H1 (cell line): ENCODE measurements around the gene FUT6. TPM values are rescaled to one million over a fixed set of nuclear protein-coding genes. Genes with fewer than 3 reads are reported as not detected.

Experiments used
- CTCF ChIA-PET: fragments of 300-600 bp; sonication (Branson Sonifier 250); formaldehyde crosslinking; loops from one replicate; lab custom pipeline; 2021; ENCODE audit not compliant: partially characterized antibody; lab: Charles Lee
- POLR2A ChIA-PET: fragments of 300-600 bp; sonication (Branson Sonifier 250); formaldehyde crosslinking; loops from one replicate; lab custom pipeline; 2021; ENCODE audit warnings: inconsistent platforms; ENCODE audit not compliant: partially characterized antibody; lab: Charles Lee
- DNase-seq, 2 experiments: peaks; one replicate each; pipeline versions ENCODE4 v3.0.0 to v3.0.0-alpha.2; 2010 to 2022; ENCODE audit warnings: low spot score in 2 of 2, low read depth in 1 of 2, mixed read lengths in 1 of 2
- FAIRE-seq: peaks from 2 replicates; lab custom pipeline; 2011; peaks lifted over from hg19 to GRCh38; lab: Jason Lieb, UNC
- H2AFZ ChIP-seq: 2 replicates; pipeline ENCODE4 v1.8.1; 2012; ENCODE audit warnings: low read length, inconsistent platforms
- H2AK5ac ChIP-seq: 2 replicates; pipeline ENCODE4 v1.6.1; 2013; ENCODE audit warnings: low read depth, low read length
- H2BK120ac ChIP-seq: replicated peaks from 2 replicates; pipeline ENCODE3; 2013; ENCODE audit warnings: low read depth, low read length, inconsistent platforms
- H2BK12ac ChIP-seq: 2 replicates; pipeline ENCODE4 v1.6.1; 2013; ENCODE audit warnings: low read depth, low read length
- H2BK15ac ChIP-seq: 2 replicates; pipeline ENCODE4 v1.6.1; 2013; ENCODE audit warnings: low read length
- H2BK20ac ChIP-seq: 2 replicates; pipeline ENCODE4 v1.6.1; 2013; ENCODE audit warnings: low read length
- H2BK5ac ChIP-seq: 2 replicates; pipeline ENCODE4 v1.6.1; 2013; ENCODE audit warnings: low read depth, low read length
- H3K14ac ChIP-seq: 2 replicates; pipeline ENCODE4 v1.6.1; 2013; ENCODE audit warnings: inconsistent platforms; ENCODE audit not compliant: insufficient read length
- H3K18ac ChIP-seq: 2 replicates; pipeline ENCODE4 v1.6.1; 2013; ENCODE audit warnings: low read length; ENCODE audit errors: extremely low read depth
- H3K23ac ChIP-seq: 2 replicates; pipeline ENCODE4 v1.6.1; 2013; ENCODE audit warnings: inconsistent platforms; ENCODE audit not compliant: insufficient read length
- H3K23me2 ChIP-seq: 2 replicates; pipeline ENCODE4 v1.6.1; 2013; ENCODE audit warnings: low read depth, low read length
- H3K27ac ChIP-seq: 2 replicates; pipeline ENCODE4 v1.6.1; 2011; ENCODE audit warnings: low read depth, low read length, inconsistent platforms
- H3K27me3 ChIP-seq, 4 experiments: replicated peaks in 1 of 4; 1 replicate in 1 of 4; 2 replicates in 3 of 4; pipeline versions ENCODE4 v1.6.1 to v1.8.1; 2011 to 2013; ENCODE audit warnings: low read length in 3 of 4, mild to moderate bottlenecking in 3 of 4, inconsistent platforms in 2 of 4, mixed read lengths in 2 of 4, moderate library complexity in 1 of 4; ENCODE audit not compliant: control insufficient read depth in 3 of 4, insufficient read depth in 3 of 4; ENCODE audit errors: extremely low read depth in 1 of 4
- H3K36me3 ChIP-seq, 4 experiments: 2 replicates each; pipeline versions ENCODE4 v1.6.1 to v1.8.1; 2011 to 2013; ENCODE audit warnings: mild to moderate bottlenecking in 4 of 4, low read length in 3 of 4, moderate library complexity in 2 of 4, control low read depth in 1 of 4, inconsistent platforms in 1 of 4; ENCODE audit not compliant: insufficient read depth in 4 of 4, control insufficient read depth in 2 of 4
- H3K4ac ChIP-seq: replicated peaks from 2 replicates; pipeline ENCODE3; 2013; ENCODE audit warnings: low read length, low read depth, mixed read lengths, inconsistent platforms; ENCODE audit not compliant: insufficient read length
- H3K4me1 ChIP-seq, 4 experiments: replicated peaks in 1 of 4; 1 replicate in 1 of 4; 2 replicates in 3 of 4; pipeline versions ENCODE4 v1.6.1 to v1.8.1; 2011 to 2013; ENCODE audit warnings: low read length in 3 of 4, inconsistent platforms in 2 of 4, mixed read lengths in 1 of 4; ENCODE audit not compliant: insufficient read depth in 4 of 4, control insufficient read depth in 3 of 4
- H3K4me2 ChIP-seq, 2 experiments: 2 replicates each; pipeline versions ENCODE4 v1.6.1 to v1.8.1; 2011 to 2013; ENCODE audit warnings: low read depth in 2 of 2, low read length in 2 of 2, control low read depth in 1 of 2, inconsistent platforms in 1 of 2, mild to moderate bottlenecking in 1 of 2; ENCODE audit not compliant: insufficient read depth in 1 of 2
- H3K4me3 ChIP-seq, 4 experiments: fragments of 200-600, 300-600 bp in 1 of 4; sonication (generic), shearing (Covaris generic), sonication (Bioruptor Twin) in 1 of 4; 2 replicates each; pipeline versions ENCODE4 v1.5.1 to v1.8.1; 2011 to 2016; ENCODE audit warnings: low read length in 4 of 4, low read depth in 3 of 4, control low read depth in 2 of 4, inconsistent platforms in 2 of 4, mild to moderate bottlenecking in 2 of 4, mixed read lengths in 1 of 4, moderate library complexity in 1 of 4; ENCODE audit not compliant: insufficient read depth in 2 of 4; ENCODE audit errors: extremely low read depth in 1 of 4
- H3K56ac ChIP-seq: replicated peaks from 2 replicates; pipeline ENCODE3; 2013; ENCODE audit warnings: low read depth, mild to moderate bottlenecking, mixed read lengths, low read length, inconsistent platforms; ENCODE audit not compliant: insufficient read length
- H3K79me1 ChIP-seq: 2 replicates; pipeline ENCODE4 v1.6.1; 2013; ENCODE audit warnings: low read depth, low read length, control low read depth
- H3K79me2 ChIP-seq, 2 experiments: 2 replicates each; pipeline versions ENCODE4 v1.6.1 to v1.8.1; 2012 to 2013; ENCODE audit warnings: low read length in 2 of 2, mild to moderate bottlenecking in 2 of 2, inconsistent platforms in 1 of 2; ENCODE audit not compliant: insufficient read depth in 2 of 2, control insufficient read depth in 1 of 2
- H3K9ac ChIP-seq, 4 experiments: replicated peaks in 1 of 4; 1 replicate in 1 of 4; 2 replicates in 3 of 4; pipeline versions ENCODE4 v1.6.1 to v1.8.1; 2011 to 2013; ENCODE audit warnings: low read depth in 3 of 4, low read length in 3 of 4, control low read depth in 2 of 4, mild to moderate bottlenecking in 2 of 4, moderate library complexity in 2 of 4, inconsistent platforms in 1 of 4; ENCODE audit errors: extremely low read depth in 1 of 4
- H3K9me3 ChIP-seq, 2 experiments: 2 replicates each; pipeline versions ENCODE4 v1.6.1 to v1.8.1; 2012 to 2013; ENCODE audit warnings: mild to moderate bottlenecking in 2 of 2, moderate library complexity in 2 of 2, control low read depth in 1 of 2, inconsistent platforms in 1 of 2, low read depth in 1 of 2, low read length in 1 of 2, mixed read lengths in 1 of 2; ENCODE audit not compliant: insufficient read depth in 2 of 2
- H4K20me1 ChIP-seq, 2 experiments: replicated peaks in 1 of 2; 2 replicates each; pipeline versions ENCODE3 to v1.8.1; 2011 to 2013; ENCODE audit warnings: inconsistent platforms in 2 of 2, low read length in 2 of 2, mild to moderate bottlenecking in 1 of 2; ENCODE audit not compliant: insufficient read depth in 2 of 2, control insufficient read depth in 1 of 2
- H4K5ac ChIP-seq: 2 replicates; pipeline ENCODE4 v1.6.1; 2013; ENCODE audit warnings: low read length, low read depth, mixed read lengths, inconsistent platforms; ENCODE audit not compliant: insufficient read length
- H4K8ac ChIP-seq: 2 replicates; pipeline ENCODE4 v1.8.0; 2013; ENCODE audit warnings: mild to moderate bottlenecking, moderate library complexity, low read length, inconsistent platforms; ENCODE audit not compliant: insufficient read depth; ENCODE audit errors: extremely low read depth
- H4K91ac ChIP-seq: replicated peaks from 2 replicates; pipeline ENCODE3; 2013; ENCODE audit warnings: low read length, mixed read lengths, inconsistent platforms; ENCODE audit not compliant: insufficient read length
- BCL11A ChIP-seq, 2 experiments: IDR thresholded peaks; one replicate each; pipeline ENCODE4 v1.6.1; 2011; ENCODE audit warnings: low read depth in 2 of 2, low read length in 2 of 2, mild to moderate bottlenecking in 2 of 2
- CEBPB ChIP-seq: IDR thresholded peaks from 2 replicates; pipeline ENCODE4 v1.6.1; 2012; ENCODE audit warnings: low read depth, low read length
- CTCF ChIP-seq, 3 experiments: IDR thresholded peaks; 1 replicate in 2 of 3; 2 replicates in 1 of 3; pipeline versions ENCODE4 v1.5.1 to v1.6.1; 2011; ENCODE audit warnings: low read length in 3 of 3, mild to moderate bottlenecking in 3 of 3, inconsistent platforms in 2 of 3, low read depth in 1 of 3, moderate library complexity in 1 of 3; ENCODE audit not compliant: insufficient read depth in 1 of 3; ENCODE audit errors: control extremely low read depth in 1 of 3
- E2F6 ChIP-seq: IDR thresholded peaks from 2 replicates; pipeline ENCODE4 v1.6.1; 2012; ENCODE audit warnings: inconsistent platforms
- FOSL1 ChIP-seq: IDR thresholded peaks from 2 replicates; pipeline ENCODE4 v1.6.1; 2011; ENCODE audit warnings: mild to moderate bottlenecking, low read depth, low read length, moderate library complexity; ENCODE audit not compliant: insufficient read depth
- PHF8 ChIP-seq: fragments of 200-600 bp; sonication (generic); conservative IDR thresholded peaks from 2 replicates; pipeline ENCODE4 v1.7.1; 2012; ENCODE audit warnings: low read depth, mild to moderate bottlenecking, inconsistent platforms, low read length, moderate library complexity
- RBBP5 ChIP-seq: IDR thresholded peaks from 2 replicates; pipeline ENCODE4 v1.7.1; 2012; ENCODE audit warnings: low read depth, mild to moderate bottlenecking, inconsistent platforms, low read length, moderate library complexity, borderline replicate concordance
- SAP30 ChIP-seq: fragments of 300-600 bp; sonication (generic); IDR thresholded peaks from 2 replicates; pipeline ENCODE4 v1.7.1; 2012; ENCODE audit warnings: low read length, moderate library complexity, mild to moderate bottlenecking, inconsistent platforms; ENCODE audit not compliant: insufficient read depth, insufficient replicate concordance
- SIN3A ChIP-seq, 2 experiments: IDR thresholded peaks in 1 of 2; conservative IDR thresholded peaks in 1 of 2; 2 replicates each; pipeline ENCODE4 v1.6.1; 2011 to 2012; ENCODE audit warnings: low read length in 2 of 2, improper control_type of control experiment in 1 of 2, low read depth in 1 of 2, mild to moderate bottlenecking in 1 of 2
- SRF ChIP-seq: IDR thresholded peaks from 2 replicates; pipeline ENCODE4 v1.6.1; 2011; ENCODE audit warnings: mild to moderate bottlenecking, low read depth, low read length, moderate library complexity
- WGBS, 2 experiments: shearing (Covaris generic) in 1 of 2; methylation state at CpG; one replicate each; pipeline versions ENCODE4 v1.1.6 to v1.1.7; 2013 to 2015; ENCODE audit warnings: low lambda C conversion rate in 2 of 2, mixed read lengths in 2 of 2, inconsistent platforms in 1 of 2, low coverage in 1 of 2, missing lambda C conversion rate in 1 of 2; ENCODE audit not compliant: insufficient replicate concordance in 2 of 2, insufficient coverage in 1 of 2, insufficient read length in 1 of 2; ENCODE audit errors: extremely low coverage in 1 of 2, missing lambda C conversion rate in 1 of 2; 5-methylcytosine and 5-hydroxymethylcytosine counted together
- polyA plus RNA-seq, 7 experiments: library from polyadenylated mRNA; depleted of rRNA in 3 of 7; stranded (reverse) in 5 of 7; unstranded in 2 of 7; fragments of >200 nt in 5 of 7; fragments of 200-250 nt in 2 of 7; gene quantifications; 1 replicate in 5 of 7; 2 replicates in 1 of 7; 4 replicates in 1 of 7; pipeline versions ENCODE4 v1.2.1 to v1.2.3, GENCODE V29; 2011 to 2013; ENCODE audit warnings: missing spikeins in 2 of 7, mixed read lengths in 2 of 7
- total RNA-seq: library from RNA; stranded (reverse); fragmentation: NEBNext Ultra II Directional; extraction: Animal tissue kit (Norgen Biotek cat#: 25700); gene quantifications from 2 replicates; pipeline ENCODE4 v1.2.1, GENCODE V29; 2021

Gene FUT6
- total and polyA plus RNA-seq, 2 of the 8 experiments (the other 6 are each of a cell fraction or from before 2014, with no cell fraction given): not detected

GRCh38 chr19:5831159-5831558 lies 8.3 kb downstream of the FUT6 start:
- CTCF ChIA-PET: interaction anchor here (0.7 to 7.8 kb wide), 6 partner anchors 25 to 187 kb away, joined by 3 to 58 read pairs (median 3); partner anchors contain the start of gene NRTN
- TF ChIP-seq SAP30: no peak
- TF ChIP-seq E2F6: no peak
- TF ChIP-seq CTCF (IDR thresholded peaks at IDR 0.05; ENCODE audit: control extremely low read depth in 1 of 3, insufficient read depth in 1 of 3, low read depth in 1 of 3, low read length in 3 of 3): no peak
- no peak for TF ChIP-seq CEBPB
- TF ChIP-seq BCL11A (IDR thresholded peaks at IDR 0.05; ENCODE audit: low read depth in 2 of 2, low read length in 2 of 2): no peak
- no peak for TF ChIP-seq PHF8
- TF ChIP-seq RBBP5: no peak
- no peak for TF ChIP-seq SIN3A (conservative IDR thresholded peaks at IDR 0.05 in 1 of 2, IDR thresholded peaks at IDR 0.05 in 1 of 2; ENCODE audit: low read depth in 1 of 2, low read length in 2 of 2)
- no peak for TF ChIP-seq SRF
- TF ChIP-seq FOSL1: no peak

More at GRCh38 chr19:5831159-5831558, 8.3 kb downstream of the FUT6 start:
- H3K79me1 ChIP-seq: no peaks in the 10 kb centered on the region
- 84% methylated on average over 9 of the region's 9 CpGs; no CpG with 5 or more reads in 1 of the 2 experiments for WGBS, 2 experiments
- no peaks in the 10 kb centered on the region for H3K79me2 ChIP-seq
- no peak overlapping the region for H4K5ac ChIP-seq
- no peak overlapping the region for H2BK15ac ChIP-seq
- H3K4me1 ChIP-seq: peaks cover 0 to 8% (median 5%) of the 10 kb centered on the region in 4 experiments; a peak in 6 of 7 replicates
- H3K23me2 ChIP-seq: peaks cover 12% of the 10 kb centered on the region; the same call in 1 of the 2 replicates
- H3K56ac ChIP-seq: no peak overlapping the region
- H4K20me1 ChIP-seq: peaks cover 0 to 2% of the 10 kb centered on the region in 2 experiments
- no peak overlapping the region for H2AK5ac ChIP-seq
- no peak overlapping the region for H2BK12ac ChIP-seq
- no peak overlapping the region for H4K91ac ChIP-seq
- H3K18ac ChIP-seq: no peak overlapping the region
- no peak overlapping the region for H2AFZ ChIP-seq
- H3K23ac ChIP-seq: no peak overlapping the region
- no peaks in the 10 kb centered on the region for H3K9me3 ChIP-seq
- no peak overlapping the region for H2BK5ac ChIP-seq
- no peak overlapping the region for H2BK20ac ChIP-seq
- H4K8ac ChIP-seq: no peak overlapping the region
- no peak overlapping the region for H3K27ac ChIP-seq
- DNase-seq: no peak
- no peak overlapping the region for H3K4ac ChIP-seq
- FAIRE-seq: no peak
- no peak overlapping the region for H3K9ac ChIP-seq
- H3K14ac ChIP-seq: no peak overlapping the region
- peaks cover 0 to 3% (median 0%) of the 10 kb centered on the region in 4 experiments; a peak in 2 of 7 replicates for H3K27me3 ChIP-seq
- H3K4me3 ChIP-seq: no peak overlapping the region
- H3K36me3 ChIP-seq: no peaks in the 10 kb centered on the region
- no peak overlapping the region for H3K4me2 ChIP-seq
- no peak overlapping the region for H2BK120ac ChIP-seq
- POLR2A ChIA-PET: interaction anchor here (5.9 kb wide), 1 partner anchor 60 kb away, joined by 43 read pairs; no protein-coding TSS in a partner anchor
